NCI-H2196 treated with DMSO at 0.1 percent for 48 hours (cell line): ENCODE measurements around the gene OXGR1.
"Not testable (repeated sequence)": the region's sequence is repeated elsewhere in the genome, so short reads cannot be mapped to it uniquely, and the experiment has no call there.

Source experiments
- DNase-seq: peaks from one replicate; lab custom pipeline; 2025; ENCODE audit not compliant: unreplicated experiment; lab: John Stamatoyannopoulos, UW

Gene OXGR1

GRCh38 chr13:97005625-97006262, 11.5 kb upstream of the OXGR1 start:
- DNase-seq, result no peak

DNA sequence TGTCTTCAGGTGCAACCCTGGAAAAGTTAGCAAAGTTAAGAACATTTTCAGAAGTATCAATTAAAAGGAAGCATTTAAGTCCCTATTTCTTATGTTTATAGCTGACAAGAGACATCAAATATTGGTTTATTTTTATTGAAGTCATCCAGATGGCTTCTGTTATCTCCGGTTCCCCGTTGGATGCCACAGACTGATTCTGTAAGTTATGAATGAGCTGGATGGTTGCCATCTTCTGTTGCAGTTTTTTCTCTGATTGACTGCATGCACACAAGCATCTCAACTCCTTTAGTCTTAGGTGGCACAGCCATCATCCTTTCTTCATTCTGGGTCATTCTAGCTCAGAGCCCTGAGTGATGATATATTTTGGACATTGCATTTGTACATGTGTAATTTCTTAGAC, 10.6 kb upstream of the OXGR1 start:
- DNase-seq, result no peak

DNA sequence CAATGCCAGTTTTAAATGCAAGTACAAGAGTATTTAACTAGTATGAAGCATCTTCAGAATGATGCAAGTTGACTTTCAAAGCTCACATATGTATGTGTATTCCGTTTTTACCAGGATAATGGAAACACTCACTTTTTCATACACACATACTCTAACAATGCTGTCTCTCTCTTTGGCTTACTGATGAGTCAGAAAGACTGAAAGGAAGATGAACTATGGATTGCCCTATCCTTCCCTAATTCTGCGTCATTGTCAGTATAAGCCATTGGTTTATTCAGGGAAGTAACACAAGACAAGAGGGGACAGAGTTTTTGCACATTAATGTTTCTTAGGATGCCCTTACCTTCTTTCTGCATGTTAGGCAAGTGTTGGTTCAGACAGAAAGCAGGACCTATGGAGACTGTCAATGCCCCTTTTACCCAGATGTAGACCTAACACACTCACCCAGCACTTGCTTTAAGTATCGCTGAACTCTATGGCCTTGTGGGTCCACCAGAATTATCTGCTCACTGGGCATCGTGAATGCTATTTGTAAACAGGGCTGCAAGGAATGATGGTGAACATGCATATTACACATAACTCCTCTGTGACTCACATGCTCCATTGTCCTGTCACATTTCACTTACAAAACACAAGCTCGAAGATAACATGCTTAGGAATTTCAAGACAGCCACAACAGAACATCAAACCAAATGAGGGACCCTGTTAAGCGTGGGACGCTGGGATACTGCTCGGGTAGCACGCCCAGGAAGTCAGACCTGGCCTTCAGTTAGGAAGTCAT, 10.0 kb upstream of the OXGR1 start:
- no peak for DNase-seq

- DNase-seq, result no peak
These were observed 8.8 kb upstream of the OXGR1 start for GRCh38 chr13:97003071-97003470.

DNA sequence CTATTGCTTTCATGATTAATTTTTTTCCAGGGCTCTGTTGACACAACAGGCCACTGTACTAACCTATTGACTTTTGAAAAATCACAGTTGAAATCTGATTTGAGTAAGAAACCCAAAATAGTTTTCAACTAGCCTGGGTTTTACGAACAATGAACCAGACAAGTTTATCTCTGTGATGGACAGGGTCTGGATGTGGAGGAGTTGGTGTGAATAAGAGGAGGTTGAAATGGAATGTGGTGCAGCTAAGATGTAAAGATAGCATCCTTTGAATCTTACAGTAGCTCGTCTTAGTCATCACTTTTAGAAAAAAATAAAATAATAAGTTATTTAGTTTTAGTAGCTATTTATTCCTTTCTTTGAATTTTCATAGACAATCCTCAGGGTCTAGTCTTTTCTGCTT, 8.3 kb upstream of the OXGR1 start:
- DNase-seq, result no peak

- no peak for DNase-seq
These were observed 7.4 kb upstream of the OXGR1 start for GRCh38 chr13:97001636-97002035.

- no peak for DNase-seq
These were observed 6.1 kb upstream of the OXGR1 start for GRCh38 chr13:97000295-97000925.

DNA sequence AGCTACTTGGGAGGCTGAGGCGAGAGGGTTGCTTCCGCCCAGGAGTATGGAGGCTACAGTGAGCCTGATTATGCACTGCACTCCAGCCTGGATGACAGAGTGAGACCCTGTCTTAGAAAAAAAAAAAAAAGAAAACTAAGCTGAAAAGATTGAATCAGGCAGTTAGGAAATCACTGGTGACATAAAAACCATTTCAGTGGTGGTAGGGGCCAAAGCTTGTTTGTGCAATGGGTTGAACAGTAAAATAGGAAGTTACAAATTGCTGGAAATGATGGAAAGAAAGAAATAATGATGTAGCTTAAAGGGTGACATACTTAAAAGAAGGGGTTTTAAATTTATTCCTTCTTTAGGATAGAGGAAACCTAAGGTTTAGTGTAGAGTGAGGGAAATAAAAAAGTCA, 4.8 kb upstream of the OXGR1 start:
- DNase-seq, result no peak

DNA sequence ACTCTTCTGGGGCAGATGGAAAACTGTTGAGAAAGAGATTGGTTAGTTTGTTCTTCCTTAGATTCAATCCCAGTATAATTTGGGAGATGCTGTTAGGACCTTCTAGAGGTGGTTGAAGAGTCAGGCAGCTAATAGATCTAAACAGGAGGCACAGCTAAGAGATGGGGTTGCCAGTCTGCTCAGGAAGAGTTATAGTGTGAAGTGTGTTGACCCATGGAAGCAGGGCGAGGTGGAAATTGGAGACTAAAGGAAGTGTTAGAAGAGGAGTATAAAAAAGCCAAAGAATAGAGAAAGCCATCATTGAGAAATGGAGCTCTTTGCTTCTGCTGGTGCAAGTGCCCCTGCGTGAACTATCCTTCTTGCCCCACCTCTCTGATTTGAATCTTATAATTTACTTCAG, 3.8 kb upstream of the OXGR1 start:
- no peak for DNase-seq

- DNase-seq, result no peak
These were observed 2.6 kb upstream of the OXGR1 start for GRCh38 chr13:96996886-96997285.

DNA sequence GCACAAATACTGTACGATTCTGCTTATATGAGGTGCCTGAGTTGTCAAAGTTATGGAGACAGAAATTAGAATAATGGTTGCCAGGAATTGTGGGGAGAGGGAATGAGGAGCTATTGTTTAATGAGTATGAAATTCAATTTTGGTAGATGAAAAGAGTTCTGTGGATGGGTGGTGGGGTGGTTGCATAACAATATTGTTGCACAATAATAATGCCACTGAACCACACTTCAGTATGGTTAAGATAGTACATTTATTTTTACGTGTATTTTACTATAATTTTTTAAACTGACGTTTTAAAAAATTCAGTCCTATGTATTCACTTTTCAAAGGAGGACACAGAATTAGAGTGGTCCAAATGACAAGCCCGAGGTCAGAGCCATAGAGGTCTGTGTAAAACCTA, 1.8 kb upstream of the OXGR1 start:
- DNase-seq, result no peak

- no peak for DNase-seq
These were observed 575 bp upstream of the OXGR1 start for GRCh38 chr13:96994858-96995243.

- no peak for DNase-seq
These were observed 651 bp downstream of the OXGR1 start for GRCh38 chr13:96993634-96994016.

DNA sequence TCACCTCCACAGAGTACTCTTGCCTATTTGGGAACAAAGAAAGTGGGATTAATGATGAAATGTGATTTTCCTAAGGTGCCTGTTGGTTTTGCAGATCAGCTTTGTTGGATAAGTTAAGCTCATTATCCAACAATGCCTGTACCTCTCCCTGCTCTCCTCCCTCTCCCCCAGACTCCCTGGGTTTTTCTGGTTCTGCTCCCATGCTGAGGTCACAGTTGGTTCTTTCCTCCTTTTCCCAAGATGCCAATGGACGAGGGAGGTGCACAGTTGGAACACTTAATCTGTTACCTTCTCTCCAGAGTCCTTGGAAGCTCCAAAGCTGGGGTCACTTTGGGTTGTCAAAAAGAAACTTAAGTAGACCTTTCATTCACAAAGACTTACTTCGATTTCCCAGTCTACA, 1.6 kb downstream of the OXGR1 start:
- no peak for DNase-seq

GRCh38 chr13:96991072-96991471, 3.2 kb downstream of the OXGR1 start:
- DNase-seq, result no peak

- DNase-seq, result no peak
These were observed 5.8 kb downstream of the OXGR1 start for GRCh38 chr13:96988441-96988840.

DNA sequence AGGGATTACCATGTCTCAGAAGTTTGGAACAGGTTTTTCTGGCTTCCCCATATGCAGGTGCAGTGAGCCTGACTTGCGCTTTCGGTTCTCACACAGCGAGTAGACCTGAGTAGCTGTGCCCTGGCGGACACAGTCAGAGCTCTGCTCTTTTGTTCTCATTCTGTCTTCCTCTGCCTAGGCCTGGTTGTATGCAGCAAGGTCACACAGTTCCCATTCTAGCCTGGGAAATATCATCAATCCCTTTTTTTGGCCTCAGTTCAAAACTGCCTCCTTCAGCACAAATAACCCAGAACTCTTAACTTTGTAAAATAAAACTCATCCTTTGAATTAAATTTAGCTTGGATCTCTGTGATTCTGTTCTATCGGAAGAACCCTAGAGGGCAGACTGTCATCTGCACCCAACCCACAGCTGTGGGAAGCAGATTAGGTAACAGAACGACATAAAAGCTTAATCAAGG, 10.2 kb downstream of the OXGR1 start:
- DNase-seq, result no peak

GRCh38 chr13:96982672-96983071, 11.6 kb downstream of the OXGR1 start:
- DNase-seq, result no peak

GRCh38 chr13:96979861-96980260, 14.4 kb downstream of the OXGR1 start:
- DNase-seq, result not testable (repeated sequence)

DNA sequence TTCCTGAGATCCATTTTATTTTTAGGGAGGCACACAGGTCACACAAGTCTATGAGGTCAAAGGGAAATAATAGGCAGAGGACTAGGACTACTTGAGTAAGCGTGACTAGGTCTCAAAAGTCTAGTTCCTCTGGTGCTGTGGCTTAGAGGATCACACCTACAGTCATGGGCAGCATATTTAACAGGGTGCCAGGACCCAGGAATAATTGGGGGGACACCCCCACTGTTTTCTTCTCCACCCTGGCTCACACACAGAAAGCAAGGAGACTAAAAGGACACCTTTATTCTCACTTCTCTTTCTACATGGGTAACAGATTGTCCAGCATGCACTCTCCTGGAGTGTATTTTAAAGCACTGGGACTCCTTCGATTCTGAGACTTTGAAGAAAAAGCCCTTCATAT, 26.2 kb downstream of the OXGR1 start:
- no peak for DNase-seq

DNA sequence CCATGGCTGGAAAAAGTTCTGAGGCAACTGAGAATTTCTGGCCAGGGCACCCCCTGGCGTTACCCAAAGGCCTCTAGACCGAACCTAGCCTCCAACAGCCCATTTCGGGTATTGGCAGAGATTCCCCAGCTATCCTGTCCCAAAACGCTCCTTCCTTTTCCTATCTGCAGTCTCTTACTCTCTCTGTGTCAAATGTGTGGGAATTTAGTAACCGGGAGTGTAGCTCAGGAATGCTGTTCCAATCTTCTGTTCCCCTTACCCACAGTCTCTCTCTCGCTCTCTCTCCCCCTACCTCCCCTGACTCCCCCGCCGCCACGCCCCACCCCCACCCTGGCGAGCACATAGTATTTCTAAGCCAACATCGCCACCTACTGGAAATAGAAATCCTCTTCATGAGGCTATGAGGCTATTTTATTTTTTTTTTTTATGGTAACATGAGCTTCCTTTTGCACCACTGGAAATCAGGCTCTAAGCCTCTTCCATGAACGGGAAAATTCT, 27.0 kb downstream of the OXGR1 start:
- no peak for DNase-seq

DNA sequence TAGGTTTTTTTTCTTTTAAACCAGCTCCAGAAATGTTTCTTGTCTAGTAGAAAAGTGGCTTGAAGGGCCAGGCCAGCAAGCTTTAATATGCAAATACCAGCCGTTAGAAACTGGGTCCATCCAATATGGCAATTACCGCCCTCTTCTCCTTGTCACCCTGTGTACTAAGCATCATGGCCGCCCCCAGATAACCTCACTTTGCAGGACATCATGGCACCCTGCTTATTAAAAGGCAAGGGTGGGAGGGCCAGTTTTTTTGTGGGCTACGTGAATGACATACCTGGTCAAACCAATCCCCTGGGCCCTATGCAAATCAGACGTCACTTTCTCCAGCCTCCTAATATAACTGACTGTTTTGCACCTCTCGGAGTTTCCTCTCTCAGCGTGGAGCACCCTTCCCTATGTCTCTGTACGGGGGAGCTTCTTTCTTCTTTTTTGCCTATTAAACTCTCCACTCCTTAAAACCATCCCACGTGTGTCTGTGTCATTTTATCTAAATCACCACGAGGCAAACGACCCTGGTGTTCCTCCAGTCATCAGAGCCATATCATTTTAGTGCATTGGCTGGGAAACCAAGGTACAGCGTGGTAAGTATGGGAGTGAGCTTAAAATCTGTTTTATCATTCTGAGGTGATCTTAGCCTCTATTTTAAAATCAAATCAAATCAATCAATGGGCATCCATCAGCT, 27.7 kb downstream of the OXGR1 start:
- no peak for DNase-seq
